ENCODE measurements around the gene WDFY1. TPM values are rescaled to one million over a fixed set of nuclear protein-coding genes. Genes with fewer than 3 reads are reported as not detected.

WDFY1 gene
- total and polyA plus RNA-seq, 9 of the 15 experiments (the other 6 are each of a cell fraction or from before 2014, with no cell fraction given), result 5.4 to 27.6 (median 17.5) TPM

- in situ Hi-C loops (cut with MboI), result no loop called here
- H3K36me3 ChIP-seq (ENCODE audit: control insufficient read depth, insufficient read depth, low read length), result peaks cover 26% of the 10 kb centered on the region; the same call in 2 of the 3 replicates
- no peaks in the 10 kb centered on the region for H3K9me3 ChIP-seq (replicated peaks; ENCODE audit: control insufficient read depth, insufficient read depth, low read depth, low read length)
- H3K4me1 ChIP-seq (replicated peaks in 1 of 2; ENCODE audit: control insufficient read depth in 2 of 2, insufficient read depth in 2 of 2, low read length in 2 of 2), result no peaks in the 10 kb centered on the region
- H3K4me3 ChIP-seq, result no peak overlapping the region
- no peaks in the 10 kb centered on the region for H3K79me2 ChIP-seq (ENCODE audit: control insufficient read depth, insufficient read depth, low read length)
- no TSS peak for BruUV-seq (replicated peaks)
- CTCF ChIA-PET (ENCODE audit: low intra/inter-chr PET ratio), result no interaction called here
- no peak overlapping the region for H2AFZ ChIP-seq (ENCODE audit: low read depth, low read length)
- no peaks in the 10 kb centered on the region for H4K20me1 ChIP-seq (replicated peaks; ENCODE audit: control insufficient read depth, insufficient read depth, low read length)
- DNase-seq (ENCODE audit: extremely low read depth in 1 of 4, low spot score in 3 of 4) (no peak), ATAC-seq (no peak), FAIRE-seq (no peak)
- H3K27me3 ChIP-seq (ENCODE audit: control insufficient read depth in 2 of 2, insufficient read depth in 2 of 2, low read length in 2 of 2), result no peaks in the 10 kb centered on the region
- 86% methylated on average over 4 of the region's 5 CpGs for WGBS (ENCODE audit: insufficient coverage, low coverage, missing lambda C conversion rate)
- no peak overlapping the region for H3K4me2 ChIP-seq (ENCODE audit: insufficient read depth, low read length)
- no peak overlapping the region for H3K27ac ChIP-seq (ENCODE audit: extremely low read depth, low read depth, low read length)
- H3K9ac ChIP-seq (ENCODE audit: insufficient read depth in 1 of 2, low read depth in 2 of 2, low read length in 2 of 2), result no peak overlapping the region
- intact Hi-C loops (cut with micrococcal nuclease), result no loop called here
- POLR2A ChIA-PET, result no interaction called here
- no peaks in the 10 kb centered on the region for H3K9me1 ChIP-seq (ENCODE audit: control insufficient read depth, insufficient read depth, low read length)
- TF ChIP-seq, protein P1, sequence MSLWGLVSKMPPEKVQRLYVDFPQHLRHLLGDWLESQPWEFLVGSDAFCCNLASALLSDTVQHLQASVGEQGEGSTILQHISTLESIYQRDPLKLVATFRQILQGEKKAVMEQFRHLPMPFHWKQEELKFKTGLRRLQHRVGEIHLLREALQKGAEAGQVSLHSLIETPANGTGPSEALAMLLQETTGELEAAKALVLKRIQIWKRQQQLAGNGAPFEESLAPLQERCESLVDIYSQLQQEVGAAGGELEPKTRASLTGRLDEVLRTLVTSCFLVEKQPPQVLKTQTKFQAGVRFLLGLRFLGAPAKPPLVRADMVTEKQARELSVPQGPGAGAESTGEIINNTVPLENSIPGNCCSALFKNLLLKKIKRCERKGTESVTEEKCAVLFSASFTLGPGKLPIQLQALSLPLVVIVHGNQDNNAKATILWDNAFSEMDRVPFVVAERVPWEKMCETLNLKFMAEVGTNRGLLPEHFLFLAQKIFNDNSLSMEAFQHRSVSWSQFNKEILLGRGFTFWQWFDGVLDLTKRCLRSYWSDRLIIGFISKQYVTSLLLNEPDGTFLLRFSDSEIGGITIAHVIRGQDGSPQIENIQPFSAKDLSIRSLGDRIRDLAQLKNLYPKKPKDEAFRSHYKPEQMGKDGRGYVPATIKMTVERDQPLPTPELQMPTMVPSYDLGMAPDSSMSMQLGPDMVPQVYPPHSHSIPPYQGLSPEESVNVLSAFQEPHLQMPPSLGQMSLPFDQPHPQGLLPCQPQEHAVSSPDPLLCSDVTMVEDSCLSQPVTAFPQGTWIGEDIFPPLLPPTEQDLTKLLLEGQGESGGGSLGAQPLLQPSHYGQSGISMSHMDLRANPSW (CRISPR knock-in tag; IDR thresholded peaks at IDR 0.05), result no peak
- TF ChIP-seq TAF7 (tag; IDR thresholded peaks at IDR 0.05) (no peak), L3MBTL2 (IDR thresholded peaks at IDR 0.05) (no peak), ZSCAN29 (IDR thresholded peaks at IDR 0.05) (no peak), HNRNPH1 (optimal IDR thresholded peaks at IDR 0.05; ENCODE audit: low read depth, low read length) (no peak), CBX5 (IDR thresholded peaks at IDR 0.05; ENCODE audit: borderline replicate concordance, low read depth) (no peak), PRDM10 (IDR thresholded peaks at IDR 0.05; ENCODE audit: partially characterized antibody) (no peak), POLR2H (tag; IDR thresholded peaks at IDR 0.05; ENCODE audit: low read depth) (no peak)
- TF ChIP-seq, protein P2, sequence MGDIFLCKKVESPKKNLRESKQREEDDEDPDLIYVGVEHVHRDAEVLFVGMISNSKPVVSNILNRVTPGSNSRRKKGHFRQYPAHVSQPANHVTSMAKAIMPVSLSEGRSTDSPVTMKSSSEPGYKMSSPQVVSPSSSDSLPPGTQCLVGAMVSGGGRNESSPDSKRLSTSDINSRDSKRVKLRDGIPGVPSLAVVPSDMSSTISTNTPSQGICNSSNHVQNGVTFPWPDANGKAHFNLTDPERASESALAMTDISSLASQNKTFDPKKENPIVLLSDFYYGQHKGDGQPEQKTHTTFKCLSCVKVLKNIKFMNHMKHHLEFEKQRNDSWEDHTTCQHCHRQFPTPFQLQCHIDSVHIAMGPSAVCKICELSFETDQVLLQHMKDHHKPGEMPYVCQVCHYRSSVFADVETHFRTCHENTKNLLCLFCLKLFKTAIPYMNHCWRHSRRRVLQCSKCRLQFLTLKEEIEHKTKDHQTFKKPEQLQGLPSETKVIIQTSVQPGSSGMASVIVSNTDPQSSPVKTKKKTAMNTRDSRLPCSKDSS (IDR thresholded peaks at IDR 0.05; ENCODE audit: low read depth, partially characterized antibody), result no peak
- TF ChIP-seq, protein P3, sequence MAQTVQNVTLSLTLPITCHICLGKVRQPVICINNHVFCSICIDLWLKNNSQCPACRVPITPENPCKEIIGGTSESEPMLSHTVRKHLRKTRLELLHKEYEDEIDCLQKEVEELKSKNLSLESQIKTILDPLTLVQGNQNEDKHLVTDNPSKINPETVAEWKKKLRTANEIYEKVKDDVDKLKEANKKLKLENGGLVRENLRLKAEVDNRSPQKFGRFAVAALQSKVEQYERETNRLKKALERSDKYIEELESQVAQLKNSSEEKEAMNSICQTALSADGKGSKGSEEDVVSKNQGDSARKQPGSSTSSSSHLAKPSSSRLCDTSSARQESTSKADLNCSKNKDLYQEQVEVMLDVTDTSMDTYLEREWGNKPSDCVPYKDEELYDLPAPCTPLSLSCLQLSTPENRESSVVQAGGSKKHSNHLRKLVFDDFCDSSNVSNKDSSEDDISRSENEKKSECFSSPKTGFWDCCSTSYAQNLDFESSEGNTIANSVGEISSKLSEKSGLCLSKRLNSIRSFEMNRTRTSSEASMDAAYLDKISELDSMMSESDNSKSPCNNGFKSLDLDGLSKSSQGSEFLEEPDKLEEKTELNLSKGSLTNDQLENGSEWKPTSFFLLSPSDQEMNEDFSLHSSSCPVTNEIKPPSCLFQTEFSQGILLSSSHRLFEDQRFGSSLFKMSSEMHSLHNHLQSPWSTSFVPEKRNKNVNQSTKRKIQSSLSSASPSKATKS (CRISPR knock-in tag; IDR thresholded peaks at IDR 0.05), result no peak
These were observed 47.3 kb downstream of the WDFY1 start for GRCh38 chr2:223897669-223898330.

Data from K562 (cell line).